Heart left ventricle (tissue), 16 donors: ENCODE data around the gene RASSF5. TPM values are rescaled to one million over a fixed set of nuclear protein-coding genes. Genes with fewer than 3 reads are reported as not detected.

Source experiments
- ATAC-seq, 4 donors: fragments of 200-7000 bp; cut with Tn5 transposase; one replicate each; pipeline ENCODE4 v1.9.1; 2020 to 2022; ENCODE audit warnings: moderate library complexity in 4 of 4, mild to moderate bottlenecking in 3 of 4, moderate number of reproducible peaks in 1 of 4
- DNase-seq, 5 donors: peaks; one replicate each; pipeline ENCODE4 v3.0.0-alpha.2; 2020
- H3K27ac ChIP-seq, 12 donors: fragments of 200-600 bp; sonication (generic) in 4 of 12; one replicate each; pipeline versions ENCODE4 v1.5.0 to v1.8.0; 2016 to 2022; ENCODE audit warnings: mild to moderate bottlenecking in 2 of 12
- H3K27me3 ChIP-seq, 9 donors: fragments of 200-600 bp; sonication (generic) in 2 of 9; one replicate each; pipeline versions ENCODE4 v1.5.1 to v1.8.0; 2016 to 2022; ENCODE audit warnings: mild to moderate bottlenecking in 3 of 9
- H3K36me3 ChIP-seq, 9 donors: fragments of 200-600 bp; sonication (generic) in 2 of 9; one replicate each; pipeline versions ENCODE4 v1.5.0 to v1.8.0; 2018 to 2022; ENCODE audit warnings: mild to moderate bottlenecking in 2 of 9
- H3K4me1 ChIP-seq, 12 donors: fragments of 200-600 bp; sonication (generic) in 4 of 12; one replicate each; pipeline versions ENCODE4 v1.5.0 to v1.8.0; 2016 to 2022; ENCODE audit warnings: mild to moderate bottlenecking in 3 of 12
- H3K4me3 ChIP-seq, 12 donors: fragments of 200-600 bp; sonication (generic) in 4 of 12; one replicate each; pipeline versions ENCODE4 v1.5.0 to v1.8.0; 2017 to 2022; ENCODE audit warnings: mild to moderate bottlenecking in 9 of 12, moderate library complexity in 4 of 12
- H3K9me3 ChIP-seq, 12 donors: fragments of 200-600 bp; sonication (generic) in 4 of 12; one replicate each; pipeline versions ENCODE4 v1.5.0 to v1.8.0; 2016 to 2022; ENCODE audit warnings: mild to moderate bottlenecking in 1 of 12
- POLR2A ChIP-seq, 2 donors: fragments of 450-650 bp; IDR thresholded peaks; one replicate each; pipeline ENCODE4 v1.6.1; 2017; ENCODE audit warnings: antibody characterized with exemption in 2 of 2, mild to moderate bottlenecking in 2 of 2, moderate library complexity in 2 of 2
- WGBS, 4 donors: extraction: QIAGEN DNeasy Blood & Tissue Kit in 2 of 4; methylation state at CpG; one replicate each; pipeline versions ENCODE4 v1.1.5 to v1.1.7; 2013 to 2018; 5-methylcytosine and 5-hydroxymethylcytosine counted together
- intact Hi-C, 10 donors: fragments of 100-400 bp; cut with DNase I; formaldehyde crosslinking; loops; one replicate each; pipeline versions ENCODE4 v1.11.1 to v1.14.2; 2022
- polyA plus RNA-seq, 2 donors: library from polyadenylated mRNA; stranded (reverse); fragments of 200-250 nt; gene quantifications; one replicate each; pipeline ENCODE4 v1.2.3, GENCODE V29; 2013
- total RNA-seq, 9 donors: library from RNA; depleted of rRNA in 2 of 9; stranded (reverse); fragments of >200 nt in 2 of 9; fragmentation: NEBNext Ultra II Directional in 3 of 9; extraction: Animal tissue kit (Norgen Biotek cat#: 25700) in 3 of 9; gene quantifications; one replicate each; pipeline versions ENCODE4 v1.1.0 to v1.2.4, GENCODE V29; 2016 to 2023
- TF ChIP-seq, protein P1 (sequence below), 12 donors: fragments of 200-600 bp; sonication (generic) in 4 of 12; IDR thresholded peaks; one replicate each; pipeline versions ENCODE4 v1.5.0 to v1.8.0; 2018 to 2022; ENCODE audit warnings: antibody characterized with exemption in 12 of 12, mild to moderate bottlenecking in 5 of 12
- donor health status: ischemic (EF 13 %, LVEDD 7.1; RV severe dilation, severe dysfunction).
- donor health status: healthy with polysubstance abuse.
- donor health status: DM: no; HTN: yes; CAD: no.
- donor health status: DM: no; HTN: no; CAD: no.
- donor health status: ischemic (EF 25% LVEDD 6.9; RV normal size, moderate dysfunction).
- donor health status: ischemic (EF 25% LVEDD 5.7; RV mildly dilated, moderate dysfunction).
- donor health status: healthy.
- donor health status: DM: yes; HTN: yes; CAD: no.
- donor health status: ischemic (EF 35%, LVEDD 5.7; RV mildly dilated, moderate dysfunction).
- donor health status: nonischemic (EF 11% LVEDD 7.7; RV severe dilation, severe dysfunction).
- donor health status: DM: yes; HTN: yes; CAD: no.
- donor health status: PGD.
- donor health status: ischemic (EF 29% LVEDD 5.4; RV normal size, mild dysfunction).
- donor health status: nonischemic (EF 23%, LVEDD 6.1; RV moderate dilation, normal function).

RASSF5 gene
- total and polyA plus RNA-seq, 11 donors, result 1.3 to 27.4 (median 5.6) TPM

DNA sequence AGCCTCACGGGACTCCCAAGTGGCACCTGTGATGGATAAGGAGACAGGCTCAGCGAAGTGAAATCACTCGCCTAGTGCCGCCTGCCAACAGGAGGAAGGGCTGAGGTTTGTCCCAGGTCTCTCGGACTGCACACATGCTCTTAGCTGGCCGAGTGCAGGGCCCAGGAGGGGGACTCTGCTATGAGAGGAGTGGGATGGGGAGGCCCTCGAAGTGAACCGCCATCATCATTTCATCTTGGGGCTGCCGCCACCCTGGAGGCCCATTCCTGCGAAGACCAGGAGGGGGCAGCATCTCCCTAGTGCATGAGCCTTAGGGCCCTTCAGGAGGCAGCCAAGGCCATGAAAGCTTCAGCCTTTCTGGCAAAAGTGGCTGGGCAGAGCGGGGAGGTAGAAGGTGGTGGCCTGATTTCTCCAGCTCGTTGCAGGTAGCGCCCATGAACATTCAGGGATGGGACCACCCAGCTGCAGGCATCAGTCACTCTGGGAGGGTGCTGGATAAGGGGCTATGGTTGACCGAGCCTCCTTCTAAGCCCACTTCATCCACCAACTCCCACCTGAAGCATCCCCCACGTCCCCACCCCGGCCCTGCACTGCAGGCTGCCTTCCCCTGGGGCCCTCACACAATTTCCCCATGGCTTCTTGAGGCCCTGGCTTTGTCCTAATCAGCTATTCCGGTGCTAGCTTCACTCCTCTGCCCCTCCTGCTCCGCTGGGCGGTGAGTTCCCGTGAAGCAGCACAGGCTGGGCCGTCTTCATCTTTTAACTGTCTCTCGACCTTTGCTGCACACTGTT is 17.2 kb upstream of the RASSF5 start:
- peak; percentile 68 to 84 (median 78) for DNase-seq
- intact Hi-C loops, result loop anchor here (1.0 to 10.0 kb wide), 11 partner anchors 25 to 495 kb away; no protein-coding TSS in a partner anchor
- Histone ChIP-seq H3K4me1 (peaks cover 0 to 36% (median 11%) of the 10 kb centered on the region in 12 donors), H3K9me3 (no peaks in the 10 kb centered on the region), H3K27ac (no peak overlapping the region), H3K27me3 (no peaks in the 10 kb centered on the region), H3K4me3 (no peak overlapping the region), H3K36me3 (peaks cover 0 to 68% (median 0%) of the 10 kb centered on the region in 9 donors)
- ATAC-seq, result peak; percentile 56 to 90 (median 86)
- 44 to 51% (median 47%) methylated on average over 19 to 22 of the region's 22 CpGs for WGBS, 4 donors
- no peak for TF ChIP-seq POLR2A (IDR thresholded peaks at IDR 0.05)
- TF ChIP-seq, protein P1, sequence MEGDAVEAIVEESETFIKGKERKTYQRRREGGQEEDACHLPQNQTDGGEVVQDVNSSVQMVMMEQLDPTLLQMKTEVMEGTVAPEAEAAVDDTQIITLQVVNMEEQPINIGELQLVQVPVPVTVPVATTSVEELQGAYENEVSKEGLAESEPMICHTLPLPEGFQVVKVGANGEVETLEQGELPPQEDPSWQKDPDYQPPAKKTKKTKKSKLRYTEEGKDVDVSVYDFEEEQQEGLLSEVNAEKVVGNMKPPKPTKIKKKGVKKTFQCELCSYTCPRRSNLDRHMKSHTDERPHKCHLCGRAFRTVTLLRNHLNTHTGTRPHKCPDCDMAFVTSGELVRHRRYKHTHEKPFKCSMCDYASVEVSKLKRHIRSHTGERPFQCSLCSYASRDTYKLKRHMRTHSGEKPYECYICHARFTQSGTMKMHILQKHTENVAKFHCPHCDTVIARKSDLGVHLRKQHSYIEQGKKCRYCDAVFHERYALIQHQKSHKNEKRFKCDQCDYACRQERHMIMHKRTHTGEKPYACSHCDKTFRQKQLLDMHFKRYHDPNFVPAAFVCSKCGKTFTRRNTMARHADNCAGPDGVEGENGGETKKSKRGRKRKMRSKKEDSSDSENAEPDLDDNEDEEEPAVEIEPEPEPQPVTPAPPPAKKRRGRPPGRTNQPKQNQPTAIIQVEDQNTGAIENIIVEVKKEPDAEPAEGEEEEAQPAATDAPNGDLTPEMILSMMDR (IDR thresholded peaks at IDR 0.05), result peak; percentile 88 to 98 (median 94)

DNA sequence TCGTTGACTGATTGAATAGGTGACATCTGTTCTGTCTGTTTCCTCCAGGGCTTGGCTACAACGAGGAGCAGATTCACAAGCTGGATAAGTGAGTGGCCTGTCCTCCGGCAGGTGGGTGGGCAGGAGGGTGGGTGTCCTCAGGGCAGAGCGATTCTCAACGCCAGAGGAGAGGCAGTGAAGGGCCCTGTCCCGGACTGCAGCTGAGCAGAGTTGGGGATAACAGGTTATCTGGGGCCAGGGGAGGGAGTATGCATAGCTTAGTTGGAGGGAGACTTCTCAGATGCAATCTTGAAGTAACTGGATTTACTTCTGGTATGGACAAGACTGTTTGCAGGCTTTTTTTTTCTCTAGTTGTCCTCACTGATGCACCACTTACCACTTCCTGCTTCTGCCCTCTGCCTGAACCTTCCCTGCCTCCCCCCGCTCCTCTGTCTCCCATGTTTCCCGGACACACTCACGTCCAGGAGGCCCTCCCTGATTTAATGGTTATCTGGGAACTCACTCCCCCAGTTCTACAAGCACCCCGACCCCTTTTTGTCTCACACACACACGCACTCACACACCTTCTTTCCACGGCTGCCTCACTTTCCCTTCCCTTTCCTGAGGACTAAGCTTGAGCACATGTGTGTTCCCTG is 16.4 kb upstream of the RASSF5 start:
- H3K27me3 ChIP-seq, result no peaks in the 10 kb centered on the region
- WGBS, 4 donors, result 68 to 77% (median 72%) methylated on average over 12 of the region's 12 CpGs
- TF ChIP-seq, protein P1 (IDR thresholded peaks at IDR 0.05), result no peak
- no peak for TF ChIP-seq POLR2A (IDR thresholded peaks at IDR 0.05)
- H3K4me3 ChIP-seq, result no peak overlapping the region
- ATAC-seq (no peak), DNase-seq (no peak)
- H3K4me1 ChIP-seq, result peaks cover 5 to 43% (median 18%) of the 10 kb centered on the region in 12 donors
- no peak overlapping the region for H3K27ac ChIP-seq
- H3K9me3 ChIP-seq, result no peaks in the 10 kb centered on the region
- peaks cover 0 to 61% (median 0%) of the 10 kb centered on the region in 9 donors for H3K36me3 ChIP-seq
- intact Hi-C loops, result loop anchor here (1.0 to 10.0 kb wide), 10 partner anchors 51 to 494 kb away; no protein-coding TSS in a partner anchor

DNA sequence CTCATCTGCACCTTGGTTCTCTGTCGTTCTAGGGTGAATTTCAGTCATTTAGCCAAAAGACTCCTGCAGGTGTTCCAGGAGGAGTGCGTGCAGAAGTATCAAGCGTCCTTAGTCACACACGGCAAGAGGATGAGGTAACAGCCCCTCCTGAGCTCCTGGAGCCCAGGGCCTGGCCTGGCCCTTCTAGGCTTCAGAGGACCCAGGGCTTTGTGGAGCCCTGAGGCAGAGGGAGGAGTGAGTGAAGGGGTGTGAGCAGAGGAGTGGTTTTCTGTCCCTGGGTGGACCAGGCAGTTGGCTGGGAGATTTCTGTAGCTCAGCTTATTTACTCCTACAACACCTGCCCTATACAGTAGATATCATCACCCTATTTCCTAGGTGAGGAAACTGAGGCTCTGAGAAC is 15.7 kb upstream of the RASSF5 start:
- H3K4me3 ChIP-seq, result no peak overlapping the region
- ATAC-seq, result no peak
- peaks cover 0 to 64% (median 0%) of the 10 kb centered on the region in 9 donors for H3K36me3 ChIP-seq
- no peak overlapping the region for H3K27ac ChIP-seq
- WGBS, 4 donors, result 83 to 93% (median 91%) methylated on average over 4 of the region's 4 CpGs
- intact Hi-C loops, result loop anchor here (2.0 to 10.0 kb wide), 9 partner anchors 51 to 493 kb away; no protein-coding TSS in a partner anchor
- TF ChIP-seq, protein P1 (IDR thresholded peaks at IDR 0.05), result no peak
- no peak for TF ChIP-seq POLR2A (IDR thresholded peaks at IDR 0.05)
- H3K4me1 ChIP-seq, result peaks cover 7 to 49% (median 25%) of the 10 kb centered on the region in 12 donors
- no peak for DNase-seq
- no peaks in the 10 kb centered on the region for H3K27me3 ChIP-seq
- no peaks in the 10 kb centered on the region for H3K9me3 ChIP-seq

DNA sequence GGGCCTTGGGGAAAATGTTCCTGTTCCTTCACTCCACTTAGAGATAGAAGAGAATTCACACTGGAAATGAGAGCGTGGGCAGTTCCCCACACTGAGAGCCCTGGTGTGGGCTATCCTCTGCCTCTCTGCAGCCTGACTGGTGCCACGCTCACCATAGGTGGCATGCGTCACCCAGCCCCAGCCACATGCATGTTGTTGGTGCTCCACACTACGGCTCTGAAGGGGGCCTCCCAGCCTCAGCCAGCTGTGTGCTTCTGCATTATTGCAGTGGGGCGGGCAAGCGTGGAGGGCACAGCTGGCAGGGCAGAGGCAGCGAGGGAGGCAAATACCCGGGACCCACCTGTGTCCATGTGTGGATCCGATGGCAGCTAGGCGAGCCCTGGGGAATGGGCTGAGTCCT is 14.7 kb upstream of the RASSF5 start:
- H3K36me3 ChIP-seq, result peaks cover 0 to 64% (median 0%) of the 10 kb centered on the region in 9 donors
- H3K27ac ChIP-seq, result no peak overlapping the region
- TF ChIP-seq, protein P1 (IDR thresholded peaks at IDR 0.05), result no peak
- no peak for TF ChIP-seq POLR2A (IDR thresholded peaks at IDR 0.05)
- WGBS, 4 donors, result 96 to 98% (median 97%) methylated on average over 7 to 10 of the region's 10 CpGs
- H3K4me1 ChIP-seq, result peaks cover 6 to 42% (median 22%) of the 10 kb centered on the region in 12 donors
- no peaks in the 10 kb centered on the region for H3K9me3 ChIP-seq
- ATAC-seq, result no peak
- H3K4me3 ChIP-seq, result no peak overlapping the region
- intact Hi-C loops, result loop anchor here in 9 of 10 donors (2.0 to 10.0 kb wide), 8 partner anchors 50 to 492 kb away; no protein-coding TSS in a partner anchor
- no peak for DNase-seq
- no peaks in the 10 kb centered on the region for H3K27me3 ChIP-seq
